Skin of body (tissue), 2 donors: Measurements from ENCODE around the gene ADCY1. TPM values are rescaled to one million over a fixed set of nuclear protein-coding genes. Genes with fewer than 3 reads are reported as not detected.

Experiments
- DNase-seq: peaks from one replicate; lab custom pipeline; 2025; lab: John Stamatoyannopoulos, UW
- total RNA-seq: library from RNA; depleted of rRNA; stranded (reverse); fragments of >200 nt; gene quantifications from one replicate; pipeline ENCODE4 v1.2.3, GENCODE V29; 2014

The ADCY1 gene
- total RNA-seq, 1 donor from 2014 or later = 5.7 TPM

DNA sequence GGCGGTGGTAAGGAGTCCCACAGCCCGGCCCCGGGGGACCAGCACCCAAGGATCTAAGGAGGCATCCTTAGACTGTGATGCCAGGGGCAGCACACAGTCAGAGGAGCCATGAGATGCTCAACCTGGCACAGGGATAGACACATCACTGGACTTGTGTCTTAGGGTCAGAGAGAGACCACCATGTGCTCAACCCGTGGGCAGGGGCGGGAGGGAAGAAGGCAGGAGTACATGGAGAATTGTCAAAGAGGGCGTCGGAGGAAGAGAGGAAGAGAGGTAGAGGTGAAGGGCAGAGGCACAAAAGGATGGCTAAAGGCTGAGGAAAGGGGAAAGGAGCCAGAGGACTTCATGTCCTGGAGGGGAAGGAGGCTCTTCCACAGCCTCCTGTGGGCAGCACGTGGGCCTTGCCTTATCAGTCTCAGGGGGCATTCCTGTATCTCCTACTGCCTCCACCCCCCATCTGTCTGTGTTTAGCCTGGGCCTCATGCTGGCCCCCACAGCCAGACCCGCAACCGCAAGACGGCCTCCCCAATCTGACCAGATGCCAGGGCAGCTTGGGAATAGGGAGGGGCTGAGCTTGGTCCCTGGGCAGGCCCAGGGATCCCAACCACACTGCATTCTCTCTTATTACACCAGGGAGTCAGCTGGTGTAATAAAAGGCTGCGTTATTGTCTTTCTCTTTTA lies 2.2 kb downstream of the ADCY1 start:
- no peak for DNase-seq

DNA sequence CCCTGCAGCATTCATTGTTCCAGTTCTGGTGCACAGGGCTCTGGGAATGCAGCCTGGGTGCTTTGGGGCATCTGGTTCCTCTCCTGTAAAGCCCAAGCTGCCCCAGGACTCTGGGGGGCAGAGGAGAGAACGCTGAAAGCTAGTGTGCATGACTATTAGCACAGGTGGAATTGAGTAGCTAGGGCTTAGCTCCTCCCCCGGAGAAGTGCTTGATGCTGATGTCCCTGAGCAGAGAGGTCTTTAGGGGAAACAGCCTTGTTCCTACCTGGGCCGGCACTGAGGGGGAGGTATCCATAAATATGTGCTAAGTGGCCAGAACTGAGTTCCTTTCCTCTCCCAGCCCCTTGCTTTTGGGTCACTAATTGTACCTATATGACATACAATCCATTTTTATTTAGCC lies 3.9 kb downstream of the ADCY1 start:
- no peak for DNase-seq

DNA sequence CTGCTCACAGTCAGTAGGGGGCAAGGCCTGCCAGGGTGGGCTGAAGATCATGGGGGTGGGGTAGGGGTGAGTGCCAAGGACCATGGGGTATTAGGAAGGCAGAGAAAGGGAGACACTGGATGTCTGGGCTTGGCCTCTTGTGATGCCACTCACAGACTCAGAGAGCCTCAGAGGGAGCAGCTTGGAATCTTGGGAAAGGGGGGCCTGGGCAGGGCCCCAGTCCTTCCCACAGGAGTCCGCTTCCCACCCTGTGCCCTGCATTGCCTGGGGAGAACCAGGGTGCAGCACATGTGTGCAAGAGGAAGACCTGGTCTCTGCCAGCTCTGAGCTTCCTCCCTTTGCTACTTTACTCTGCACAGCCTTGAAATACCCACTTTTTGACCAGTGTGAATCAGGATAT lies 4.3 kb downstream of the ADCY1 start:
- no peak for DNase-seq

DNA sequence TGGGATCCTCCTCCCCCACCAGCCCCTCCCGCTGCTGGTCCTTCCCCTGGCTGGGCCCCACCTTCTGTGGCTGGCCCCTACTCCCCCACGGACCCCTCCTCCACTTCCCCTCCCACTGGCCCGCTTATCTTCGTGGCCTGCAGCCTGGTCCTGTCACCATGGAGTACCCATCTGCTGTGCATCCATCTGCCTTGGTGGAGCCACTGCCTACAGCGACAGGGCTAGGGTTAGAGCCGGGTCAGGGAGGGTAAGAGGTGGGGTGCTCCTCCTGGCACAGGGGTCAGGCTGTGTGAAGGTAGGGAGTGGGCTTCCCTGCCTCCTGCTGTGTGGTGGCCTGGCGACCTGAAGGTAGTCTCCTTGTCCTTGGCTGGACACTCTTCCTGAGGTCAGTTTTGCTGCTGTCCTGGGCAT lies 5.2 kb downstream of the ADCY1 start:
- no peak for DNase-seq

DNA sequence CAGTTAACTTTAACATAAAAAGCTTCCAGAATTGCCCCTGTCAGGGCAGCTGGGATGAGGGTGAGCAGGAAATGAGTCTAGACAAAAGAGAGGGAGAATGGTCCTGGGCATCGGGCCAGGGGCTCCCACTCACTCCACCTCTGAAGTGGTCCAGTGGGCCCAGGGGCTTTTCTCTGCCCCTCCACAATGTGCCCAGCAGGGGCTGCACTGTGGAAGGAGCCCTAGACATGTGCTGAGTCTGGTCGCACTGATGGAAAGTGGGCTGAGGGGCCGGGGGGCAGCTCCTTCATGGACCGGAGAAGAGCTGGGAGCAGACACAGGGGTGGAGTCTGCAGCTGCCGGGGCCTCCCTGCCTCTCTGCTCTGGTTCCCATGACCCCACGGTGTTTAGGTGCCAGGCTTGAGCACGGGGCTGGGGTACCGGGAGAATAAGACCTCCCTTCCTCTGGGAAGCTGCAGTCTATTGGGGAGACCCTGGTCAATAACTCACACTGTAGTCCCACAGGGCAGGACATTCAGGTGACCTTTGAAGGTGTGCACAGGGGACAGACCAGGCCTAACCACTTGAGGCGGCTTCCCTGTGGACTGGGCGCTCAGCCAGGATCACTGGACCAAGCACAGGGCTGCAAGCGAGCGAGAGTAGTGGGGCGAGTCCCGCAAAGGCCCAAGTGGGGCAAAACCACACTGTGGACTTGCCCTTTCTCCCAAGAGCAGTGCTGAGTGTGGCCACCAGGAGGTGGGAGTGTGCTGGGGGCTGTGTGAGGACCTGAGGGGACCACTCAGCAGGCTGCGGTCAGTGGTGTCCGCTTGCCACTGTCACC lies 6.1 kb downstream of the ADCY1 start:
- no peak for DNase-seq

DNA sequence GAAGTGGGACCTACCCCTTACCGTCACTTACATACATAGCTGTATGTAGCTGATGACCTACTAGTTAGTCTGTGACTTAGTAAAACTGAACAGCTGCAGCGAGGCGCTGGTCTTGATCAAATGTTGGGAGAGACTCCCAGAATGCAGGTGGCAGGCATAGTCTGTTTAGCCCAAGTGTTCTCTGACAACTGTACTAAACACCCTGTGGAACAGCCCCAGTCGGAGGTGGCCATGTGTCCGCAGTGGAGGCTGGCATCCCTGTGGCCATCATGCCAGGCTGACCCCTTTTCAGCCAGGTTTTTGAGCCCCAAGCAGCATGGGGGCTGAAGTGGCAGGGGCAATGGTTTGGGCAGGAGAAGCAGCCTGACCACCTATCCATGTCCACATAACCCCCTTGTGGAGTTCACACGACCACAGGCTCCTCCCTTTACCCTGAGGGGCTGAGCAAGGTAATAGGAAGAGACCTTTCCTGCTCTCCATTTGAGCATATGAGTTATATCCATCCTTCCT lies 7.2 kb downstream of the ADCY1 start:
- no peak for DNase-seq

DNA sequence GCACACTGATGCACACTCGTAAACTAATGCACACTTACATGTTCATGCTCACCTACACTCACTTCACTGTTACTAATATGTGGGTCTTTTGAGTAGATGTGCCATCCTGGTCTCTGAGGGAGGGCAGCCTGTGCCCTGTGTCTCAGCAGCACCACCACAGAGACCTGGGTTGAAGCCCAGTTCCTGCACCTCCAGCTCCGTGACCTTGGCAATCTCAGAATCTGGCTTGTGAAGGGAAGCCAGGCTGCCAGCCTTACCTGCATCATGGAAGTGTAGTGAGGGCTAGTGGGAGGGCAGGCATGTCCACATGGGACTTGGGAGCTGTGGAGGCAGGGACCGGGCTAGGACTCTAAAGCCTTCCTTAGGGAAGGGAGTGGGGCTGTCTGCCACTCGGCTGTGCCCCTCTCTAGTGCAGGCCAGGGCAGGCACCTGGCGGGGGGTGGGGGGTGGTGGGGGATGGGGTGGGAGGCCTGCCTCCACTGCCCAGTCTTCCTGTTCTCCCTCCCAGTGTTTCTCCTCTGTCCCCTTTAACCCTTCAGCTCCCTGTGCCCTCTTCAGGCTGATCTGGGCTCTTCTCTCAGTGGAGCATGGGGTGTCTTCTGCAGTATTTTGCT lies 8.1 kb downstream of the ADCY1 start:
- no peak for DNase-seq

DNA sequence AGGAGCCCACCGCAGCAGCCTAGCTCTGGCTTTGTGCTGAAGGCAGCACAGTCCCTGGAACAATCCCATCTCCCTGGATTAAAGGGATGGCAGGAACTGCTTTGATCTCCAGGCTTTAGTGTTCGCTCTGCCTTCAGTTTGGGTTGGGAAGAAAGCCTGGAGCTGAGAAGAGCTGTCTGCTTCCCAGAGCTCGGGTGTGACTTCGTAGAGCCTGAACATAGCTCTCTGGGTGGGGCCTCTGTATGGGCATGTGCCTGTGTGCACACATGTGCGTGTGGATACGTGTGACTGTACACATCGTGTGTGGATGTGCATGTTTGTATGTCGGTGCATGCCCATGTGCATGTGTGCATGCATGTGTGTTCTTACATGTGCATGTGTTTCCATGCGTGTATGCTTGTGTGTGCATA lies 8.7 kb downstream of the ADCY1 start:
- DNase-seq = peak; percentile 54

DNA sequence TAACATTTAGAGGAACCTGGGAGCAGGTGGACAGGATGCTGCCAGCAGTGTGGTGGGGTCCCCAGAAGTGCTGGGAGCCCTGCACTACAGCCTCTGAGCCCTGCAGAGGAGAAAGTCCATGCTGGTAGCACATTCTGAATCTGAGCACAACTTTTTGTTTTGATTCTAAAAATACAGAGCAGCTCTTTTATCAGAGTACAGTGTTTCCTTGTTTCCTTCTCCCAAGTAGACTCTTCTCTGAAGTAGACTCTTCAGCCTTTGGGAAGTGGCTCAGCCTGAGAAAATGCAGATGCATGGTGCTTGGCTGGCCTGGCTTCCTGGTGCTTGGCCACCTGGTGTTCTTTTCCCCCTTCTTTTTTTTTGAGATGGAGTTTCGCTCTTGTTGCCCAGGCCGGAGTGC lies 9.1 kb downstream of the ADCY1 start:
- DNase-seq = no peak

DNA sequence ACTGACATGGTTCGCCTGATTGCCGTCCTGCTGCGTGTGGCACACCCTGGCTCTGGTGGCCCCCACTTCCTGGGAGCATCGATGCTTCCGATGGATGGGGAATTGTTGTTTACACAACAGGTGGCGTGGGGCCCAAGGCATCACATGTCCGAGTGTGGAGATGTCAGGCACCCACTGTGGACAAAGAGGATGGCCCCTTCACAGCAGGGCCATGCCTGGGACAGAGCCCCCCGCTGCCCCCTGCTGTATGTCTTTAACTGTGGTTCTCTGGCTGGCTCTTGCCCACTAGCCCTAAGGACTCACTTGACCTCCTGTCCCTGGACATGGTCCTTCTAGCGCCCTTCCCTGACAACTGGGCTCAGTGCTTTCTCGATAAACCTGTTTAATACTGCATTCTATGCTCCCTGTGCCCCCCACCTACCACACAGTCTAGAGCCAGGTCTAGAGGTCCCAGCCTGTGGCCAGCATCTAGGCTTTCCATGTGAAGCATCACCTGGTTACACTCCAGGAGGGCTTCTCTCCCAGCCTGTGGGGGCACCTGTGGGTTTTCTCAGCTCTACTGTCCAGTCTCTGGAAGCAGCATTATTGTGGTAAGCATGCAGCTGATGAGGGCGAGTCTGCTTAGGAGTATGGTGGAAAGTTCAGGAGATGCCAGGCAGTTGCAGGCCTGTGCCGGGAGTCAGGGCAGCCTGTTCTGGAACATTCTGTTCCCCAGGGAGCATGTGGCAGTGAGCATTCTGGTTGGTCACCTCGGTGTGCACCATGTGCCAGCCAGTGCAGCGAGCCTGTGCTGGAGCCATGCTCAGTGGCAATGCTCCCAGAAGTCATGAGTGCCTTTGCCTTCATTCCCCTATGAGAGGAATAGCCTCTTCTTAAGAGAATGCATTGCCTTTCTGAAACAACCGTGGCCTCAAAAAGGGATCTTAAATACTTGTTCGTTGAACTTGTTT lies 10.4 kb downstream of the ADCY1 start:
- DNase-seq = no peak

DNA sequence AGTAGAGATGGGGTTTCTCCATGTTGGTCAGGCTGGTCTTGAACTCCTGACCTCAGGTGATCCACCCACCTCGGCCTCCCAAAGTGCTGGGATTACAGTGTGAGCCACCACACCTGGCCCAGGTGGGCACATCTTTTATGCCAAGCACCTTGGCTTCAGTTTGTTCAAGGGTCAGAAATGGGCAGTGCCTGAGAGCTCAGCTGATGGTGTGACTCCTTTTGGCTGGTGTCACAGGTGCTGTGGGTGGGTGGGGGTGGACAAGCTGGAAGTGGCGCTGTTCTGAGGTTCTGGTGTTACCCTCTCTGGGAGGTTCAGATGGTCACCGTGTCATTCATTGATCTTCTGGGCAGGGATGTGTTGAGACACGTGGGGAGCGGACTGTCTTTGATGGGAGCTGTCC lies 11.5 kb downstream of the ADCY1 start:
- no peak for DNase-seq

DNA sequence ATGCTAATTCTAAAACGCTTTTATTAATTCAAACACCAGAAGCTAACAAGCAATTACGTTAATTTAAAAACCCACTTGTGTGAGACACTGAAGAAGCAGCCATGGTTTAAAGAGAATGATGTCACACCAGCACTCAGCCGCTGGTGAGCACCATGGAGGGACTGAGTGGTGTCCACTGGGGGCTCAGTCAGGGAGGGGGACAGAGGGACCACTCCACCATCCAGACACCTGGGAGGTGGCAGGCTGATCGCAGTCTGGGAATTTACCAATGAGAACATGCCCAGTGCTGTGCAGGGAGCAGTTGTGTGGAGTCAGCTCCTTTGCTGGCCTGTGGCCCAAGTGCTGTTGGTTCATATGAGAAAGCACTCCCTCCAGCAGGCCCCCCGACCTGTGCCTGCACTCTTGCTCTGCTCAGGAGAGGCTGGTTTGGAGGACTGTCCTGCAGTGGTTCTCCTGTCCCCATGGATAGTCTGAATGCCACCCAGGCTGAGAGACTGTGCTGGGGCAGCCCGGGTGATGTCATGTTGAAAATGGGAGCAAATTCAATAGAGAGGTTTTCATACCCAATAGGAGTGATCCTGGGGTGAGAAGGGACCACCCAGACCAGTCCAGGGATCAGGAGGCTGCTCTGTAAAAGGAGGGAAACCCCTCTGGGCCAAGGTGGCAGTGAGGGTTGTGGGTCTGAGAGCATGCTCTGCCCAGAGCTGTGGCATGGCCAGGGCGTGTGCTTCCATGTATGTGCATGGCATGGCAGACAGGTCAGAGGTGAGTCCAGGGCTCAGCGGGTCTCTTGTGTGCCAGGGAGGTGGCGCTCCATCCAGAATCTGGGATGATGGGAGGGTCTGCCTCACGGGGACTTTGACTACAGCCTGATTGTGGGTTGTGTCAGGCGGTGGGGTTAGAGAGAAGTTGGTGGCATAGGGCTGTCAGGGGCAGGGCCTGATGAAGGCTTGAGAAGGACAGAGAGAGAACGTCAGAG lies 12.7 kb downstream of the ADCY1 start:
- DNase-seq = no peak

DNA sequence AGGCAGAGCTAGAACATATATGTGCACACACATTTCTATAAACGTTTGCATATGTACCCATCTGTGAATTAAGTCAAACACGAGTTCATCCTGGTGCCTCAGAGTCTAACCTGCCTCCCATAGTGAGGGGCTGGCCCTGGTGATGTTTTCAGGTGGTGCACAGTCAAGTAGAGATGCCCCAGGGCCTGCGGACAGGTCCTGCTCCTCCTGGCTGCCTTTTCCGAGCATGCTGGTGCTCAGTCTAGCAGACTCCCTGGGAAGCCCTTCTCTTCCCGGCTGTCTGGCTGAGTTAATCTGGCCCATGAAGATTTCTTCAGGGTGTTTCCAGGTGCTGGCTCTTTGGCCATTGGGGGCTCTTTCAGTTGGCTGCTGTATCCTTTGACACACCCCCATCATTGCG lies 14.3 kb downstream of the ADCY1 start:
- no peak for DNase-seq

DNA sequence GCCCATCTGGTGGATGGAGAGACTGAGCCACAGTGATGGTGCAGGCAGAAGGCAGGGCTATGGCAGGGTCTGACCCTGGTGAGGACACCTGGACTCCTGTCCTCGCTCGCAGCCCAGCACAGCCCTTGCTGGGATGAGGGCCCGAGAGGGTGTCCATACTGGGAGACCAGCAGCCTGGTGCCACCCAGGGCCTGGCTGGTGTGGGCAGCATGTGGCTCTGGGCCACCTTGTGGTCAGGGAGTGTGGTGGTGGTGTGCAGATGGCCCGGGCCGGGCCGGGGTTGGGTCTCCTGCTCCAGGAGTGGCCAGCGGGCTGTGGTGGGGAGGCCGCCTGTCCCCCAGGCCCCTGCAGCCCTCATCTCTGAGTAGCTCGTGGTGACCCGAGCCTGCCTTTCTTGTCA lies 14.9 kb downstream of the ADCY1 start:
- DNase-seq = no peak

DNA sequence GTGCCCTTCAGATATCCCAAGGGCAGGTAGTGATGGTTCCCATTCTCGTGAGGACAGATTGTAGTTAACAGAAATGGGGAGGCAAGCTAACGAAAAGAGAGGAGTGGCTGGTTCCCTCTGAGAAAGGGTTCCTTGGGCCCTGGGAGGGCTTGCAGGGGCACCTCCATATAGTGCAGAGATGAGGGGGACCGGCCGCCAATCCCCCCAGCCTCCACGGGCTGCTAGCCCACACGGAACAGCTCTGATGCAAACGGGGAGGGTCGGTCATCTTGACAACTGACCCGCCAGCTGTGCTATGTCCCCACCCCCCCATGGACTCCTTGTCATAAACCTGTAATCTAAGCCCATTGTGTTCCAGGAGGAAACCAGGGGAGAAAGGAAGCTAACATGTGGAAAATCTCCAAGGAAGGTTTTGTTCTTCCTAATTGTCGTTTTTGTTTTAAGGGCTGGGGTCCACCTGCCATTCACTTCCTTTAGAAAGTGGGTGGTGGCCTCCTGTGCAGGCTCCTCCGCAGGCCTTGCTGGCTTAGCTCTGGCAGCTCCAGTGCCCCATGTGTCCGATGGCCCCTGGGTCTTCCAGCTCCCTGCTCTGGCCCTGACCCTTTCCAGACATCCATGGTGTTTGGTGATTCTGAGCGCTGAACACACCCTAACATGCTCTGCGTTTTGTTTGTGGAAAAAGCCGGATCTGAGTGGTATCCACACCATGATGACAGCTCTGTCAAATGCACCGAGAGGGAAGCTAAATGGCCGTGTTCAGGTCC lies 15.9 kb downstream of the ADCY1 start:
- no peak for DNase-seq

DNA sequence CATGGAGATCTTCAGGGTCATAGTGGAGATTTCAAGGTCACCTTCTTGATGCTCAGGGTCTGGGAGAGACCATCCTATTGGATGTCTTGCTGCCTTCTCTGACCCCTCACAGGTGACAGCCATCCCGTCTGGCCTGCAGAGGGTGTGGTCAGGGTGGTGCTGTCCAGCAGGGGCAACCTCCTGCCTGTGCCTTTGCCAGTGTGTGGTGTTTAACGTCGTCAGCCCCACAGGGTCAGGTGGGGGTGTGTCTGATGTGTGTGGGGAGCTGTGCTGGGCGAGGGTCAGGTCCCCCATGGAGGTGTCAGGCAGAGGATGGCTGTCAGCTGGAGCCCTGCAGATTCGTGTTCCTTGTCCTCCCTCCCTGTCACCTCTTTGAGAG lies 16.5 kb downstream of the ADCY1 start:
- DNase-seq = no peak

DNA sequence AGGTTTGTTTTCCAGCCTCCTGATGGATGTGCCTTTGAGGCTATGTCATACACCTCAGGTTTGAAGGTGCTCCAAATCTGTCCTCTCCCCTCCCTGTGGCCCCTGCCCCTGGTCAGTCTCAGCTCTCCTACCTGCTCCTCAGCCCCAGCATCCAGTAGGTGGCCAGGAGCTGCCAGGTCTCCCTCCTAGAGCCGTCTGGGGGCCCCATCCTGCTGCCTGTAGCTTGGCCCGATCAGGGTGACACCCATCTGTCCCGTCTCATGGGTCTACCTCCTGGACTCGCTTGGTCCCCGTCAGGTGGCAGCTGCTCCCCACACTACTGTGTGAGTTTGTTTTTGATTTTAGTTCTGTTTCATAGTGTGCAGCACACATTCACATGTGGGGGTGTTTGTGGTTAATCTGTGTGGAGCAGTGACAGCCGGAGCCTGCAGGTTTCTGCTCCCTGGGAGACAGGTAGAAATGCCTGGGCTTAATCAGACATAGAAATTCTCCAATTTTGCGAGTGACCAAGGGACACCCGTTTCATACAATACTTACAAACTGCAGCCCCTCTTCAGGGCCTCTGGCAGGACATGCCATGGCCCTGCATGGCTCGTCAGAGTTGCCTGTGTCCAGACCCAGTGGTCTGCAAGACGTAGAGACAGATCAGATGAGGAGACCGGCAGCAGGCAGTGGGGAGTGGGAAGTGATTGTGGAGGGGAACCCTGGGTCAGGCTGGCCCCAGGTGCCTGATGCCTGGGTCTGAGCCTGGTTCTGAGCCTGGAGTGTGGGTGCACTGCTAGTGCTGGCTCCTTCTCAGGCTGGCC lies 17.1 kb downstream of the ADCY1 start:
- no peak for DNase-seq

DNA sequence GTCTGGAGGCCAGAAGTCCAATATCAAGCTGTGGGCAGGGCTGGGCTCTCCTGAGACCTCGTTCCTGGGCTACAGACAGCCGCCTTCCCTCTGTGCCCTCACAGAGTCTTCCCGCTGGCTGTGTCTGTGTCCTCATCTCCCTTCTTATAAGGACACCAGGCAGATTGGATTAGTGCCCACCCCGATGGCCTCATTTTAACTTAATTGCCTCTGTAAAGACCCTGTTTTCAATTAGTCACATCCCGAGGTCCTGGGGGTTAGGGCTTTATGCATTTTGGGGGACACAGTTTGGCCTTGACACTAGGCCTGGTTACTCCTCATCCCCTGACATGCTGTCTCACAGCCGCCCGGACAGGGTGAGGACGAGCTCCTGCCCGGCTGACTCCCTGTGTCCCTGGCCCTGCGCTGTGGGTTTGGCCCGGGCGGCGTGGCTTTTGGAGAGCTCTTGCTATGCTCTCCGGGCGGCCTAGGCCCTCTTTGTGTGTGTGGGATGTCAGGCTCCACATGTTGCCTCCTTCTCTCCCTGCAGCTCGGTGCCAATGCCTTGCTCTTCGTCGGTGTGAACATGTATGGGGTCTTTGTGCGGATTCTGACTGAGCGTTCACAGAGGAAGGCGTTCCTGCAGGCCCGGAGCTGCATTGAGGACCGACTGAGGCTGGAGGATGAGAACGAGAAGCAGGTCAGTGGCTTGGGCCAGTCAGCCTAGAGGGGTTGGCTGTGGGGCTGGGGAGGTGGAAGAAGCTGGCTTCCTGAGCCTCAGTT lies 18.2 kb downstream of the ADCY1 start:
- DNase-seq = no peak
